OCI-LY7 (cell line): ENCODE results near the gene LILRB2.

ENCODE experiments used
- CTCF ChIP-seq: fragments of 200-600 bp; sonication (generic); conservative IDR thresholded peaks from 2 replicates; pipeline ENCODE4 v1.5.1; 2014; ENCODE audit warnings: mild to moderate bottlenecking, antibody characterized with exemption, low read length, moderate library complexity, mixed read lengths
- EZH2phosphoT487 ChIP-seq: fragments of 200-600 bp; sonication (generic); IDR thresholded peaks from 2 replicates; pipeline ENCODE4 v1.6.1; 2018; ENCODE audit warnings: low read depth, borderline replicate concordance, mild to moderate bottlenecking, mixed run types, antibody characterized with exemption, low read length, moderate library complexity, mixed read lengths

- TF ChIP-seq CTCF (no peak), EZH2phosphoT487 (no peak)
Observed at GRCh38 chr19:54256250-54257115, 24.4 kb downstream of the LILRB2 start.
